SK-N-SH treated with all-trans-retinoic acid at 6 μM for 48 hours (cell line): ENCODE results near the gene CACTIN.

Source experiments
- ATAC-seq: fragments of 200-7000 bp; cut with Tn5 transposase; 3 replicates; pipeline ENCODE4 v1.9.1; 2020; ENCODE audit warnings: mild to moderate bottlenecking, moderate library complexity
- ARNTL ChIP-seq: fragments of 450-650 bp; formaldehyde crosslinking; IDR thresholded peaks from 2 replicates; pipeline ENCODE4 v1.5.0; 2020; ENCODE audit warnings: low read depth, mild to moderate bottlenecking, moderate library complexity, borderline replicate concordance
- BACH2 ChIP-seq: fragments of 250-450 bp; sonication (Bioruptor Pico); IDR thresholded peaks from 2 replicates; pipeline ENCODE4 v1.9.0; 2021; ENCODE audit warnings: mild to moderate bottlenecking, borderline replicate concordance
- CREB5 ChIP-seq: fragments of 250-450 bp; sonication (Bioruptor Pico); IDR thresholded peaks from 2 replicates; pipeline ENCODE4 v1.5.1; 2020; ENCODE audit warnings: low read depth, mild to moderate bottlenecking, moderate library complexity
- CSDC2 ChIP-seq: fragments of 250-450 bp; sonication (Bioruptor Pico); IDR thresholded peaks from 2 replicates; pipeline ENCODE4 v1.5.0; 2020; ENCODE audit warnings: mild to moderate bottlenecking, moderate library complexity
- CSRNP3 ChIP-seq: fragments of 250-450 bp; sonication (Bioruptor Pico); IDR thresholded peaks from 2 replicates; pipeline ENCODE4 v1.5.1; 2021; ENCODE audit warnings: mild to moderate bottlenecking, moderate library complexity
- ESRRG ChIP-seq: fragments of 250-450 bp; sonication (Bioruptor Pico); IDR thresholded peaks from 2 replicates; pipeline ENCODE4 v1.6.1; 2021; ENCODE audit warnings: mild to moderate bottlenecking
- GLIS3 ChIP-seq: fragments of 250-450 bp; sonication (Bioruptor Pico); IDR thresholded peaks from 2 replicates; pipeline ENCODE4 v1.5.0; 2020; ENCODE audit warnings: mild to moderate bottlenecking, moderate library complexity
- ISL1 ChIP-seq: fragments of 250-450 bp; sonication (Bioruptor Pico); IDR thresholded peaks from 2 replicates; pipeline ENCODE4 v2.1.2; 2022; ENCODE audit warnings: mild to moderate bottlenecking, moderate library complexity
- OSR1 ChIP-seq: fragments of 250-450 bp; sonication (Bioruptor Pico); IDR thresholded peaks from 2 replicates; pipeline ENCODE4 v1.8.0; 2022; ENCODE audit warnings: moderate library complexity, mild to moderate bottlenecking, inconsistent platforms
- PATZ1 ChIP-seq: fragments of 250-450 bp; sonication (Bioruptor Pico); IDR thresholded peaks from 2 replicates; pipeline ENCODE4 v1.8.0; 2020; ENCODE audit warnings: mild to moderate bottlenecking, moderate library complexity, borderline replicate concordance
- POU6F1 ChIP-seq: fragments of 250-450 bp; sonication (Bioruptor Pico); IDR thresholded peaks from 2 replicates; pipeline ENCODE4 v1.8.0; 2021; ENCODE audit warnings: low read depth, mild to moderate bottlenecking, moderate library complexity, borderline replicate concordance
- PPARA ChIP-seq: fragments of 250-450 bp; sonication (Bioruptor Pico); IDR thresholded peaks from 2 replicates; pipeline ENCODE4 v1.5.0; 2020; ENCODE audit warnings: mild to moderate bottlenecking, borderline replicate concordance
- SNAI2 ChIP-seq: fragments of 250-450 bp; sonication (Bioruptor Pico); IDR thresholded peaks from 2 replicates; pipeline ENCODE4 v1.5.0; 2020; ENCODE audit warnings: mild to moderate bottlenecking, moderate library complexity
- TCF4 ChIP-seq: fragments of 250-450 bp; sonication (Bioruptor Pico); IDR thresholded peaks from 2 replicates; pipeline ENCODE4 v1.8.0; 2021; ENCODE audit warnings: mild to moderate bottlenecking, moderate library complexity, borderline replicate concordance
- TSHZ2 ChIP-seq: fragments of 250-450 bp; sonication (Bioruptor Pico); IDR thresholded peaks from 2 replicates; pipeline ENCODE4 v1.5.0; 2020; ENCODE audit warnings: mild to moderate bottlenecking, moderate library complexity
- ZFP3 ChIP-seq: fragments of 250-450 bp; sonication (Bioruptor Pico); IDR thresholded peaks from 2 replicates; pipeline ENCODE4 v1.5.0; 2020; ENCODE audit warnings: mild to moderate bottlenecking, moderate library complexity
- ZFP30 ChIP-seq: fragments of 450-650 bp; formaldehyde crosslinking; IDR thresholded peaks from 2 replicates; pipeline ENCODE4 v1.5.0; 2022; ENCODE audit warnings: mild to moderate bottlenecking, moderate library complexity
- ZNF565 ChIP-seq: fragments of 450-650 bp; formaldehyde crosslinking; conservative IDR thresholded peaks from 2 replicates; pipeline ENCODE4 v1.5.0; 2020; ENCODE audit warnings: low read depth, mild to moderate bottlenecking, moderate library complexity
- ZNF70 ChIP-seq: fragments of 450-650 bp; formaldehyde crosslinking; IDR thresholded peaks from 2 replicates; pipeline ENCODE4 v1.5.0; 2020; ENCODE audit warnings: mild to moderate bottlenecking, moderate library complexity
- ZNF8 ChIP-seq: fragments of 450-650 bp; formaldehyde crosslinking; IDR thresholded peaks from 2 replicates; pipeline ENCODE4 v1.5.0; 2020; ENCODE audit warnings: mild to moderate bottlenecking, moderate library complexity

CACTIN gene

GRCh38 chr19:3669947-3670795, 43.6 kb upstream of the CACTIN start:
- TF ChIP-seq ZNF8 (CRISPR knock-in tag) (no peak), PATZ1 (CRISPR knock-in tag) (no peak)
- ATAC-seq: no peak

GRCh38 chr19:3669082-3669946, 42.7 kb upstream of the CACTIN start:
- no peak for ATAC-seq
- TF ChIP-seq OSR1 (CRISPR knock-in tag) (no peak), ZNF8 (CRISPR knock-in tag) (no peak), POU6F1 (CRISPR knock-in tag) (no peak), ZFP3 (CRISPR knock-in tag) (no peak), PATZ1 (CRISPR knock-in tag) (no peak), SNAI2 (CRISPR knock-in tag) (no peak), CREB5 (CRISPR knock-in tag) (no peak), ESRRG (CRISPR knock-in tag) (no peak), ARNTL (no peak)

GRCh38 chr19:3668331-3669081, 41.9 kb upstream of the CACTIN start:
- ATAC-seq: no peak

More at GRCh38 chr19:3668331-3669081, 41.9 kb upstream of the CACTIN start:
- no peak for TF ChIP-seq ZFP30 (CRISPR knock-in tag)
- TF ChIP-seq ZNF565: no peak
- no peak for TF ChIP-seq ZNF70 (CRISPR knock-in tag)
- TF ChIP-seq ISL1 (CRISPR knock-in tag): no peak
- no peak for TF ChIP-seq BACH2 (CRISPR knock-in tag)
- TF ChIP-seq TSHZ2 (CRISPR knock-in tag): no peak
- no peak for TF ChIP-seq GLIS3
- TF ChIP-seq PPARA: no peak
- no peak for TF ChIP-seq ZFP3 (CRISPR knock-in tag)
- no peak for TF ChIP-seq TCF4
- no peak for TF ChIP-seq CSDC2 (CRISPR knock-in tag)
- TF ChIP-seq CSRNP3 (CRISPR knock-in tag): no peak
